Nephron (organoid): ENCODE measurements around the gene SIGLEC11.
A peak's percentile ranks its signal among the peaks of the same experiment; 100 is the strongest.
"Not testable (repeated sequence)": the region's sequence is repeated elsewhere in the genome, so short reads cannot be mapped to it uniquely, and the experiment has no call there.

ENCODE experiments used
- H3K27ac Mint-ChIP-seq, 3 experiments: 2 replicates each; pipeline ENCODE4 v1.8.0; 2020; ENCODE audit warnings: mixed read lengths in 3 of 3, mild to moderate bottlenecking in 2 of 3, moderate library complexity in 1 of 3
- H3K27me3 Mint-ChIP-seq: 2 replicates; pipeline ENCODE4 v1.8.0; 2021; ENCODE audit warnings: low read depth, mild to moderate bottlenecking, moderate library complexity, mixed read lengths
- H3K36me3 Mint-ChIP-seq: 2 replicates; pipeline ENCODE4 v1.8.0; 2020; ENCODE audit warnings: low read depth, mixed read lengths
- H3K4me1 Mint-ChIP-seq: 2 replicates; pipeline ENCODE4 v1.8.0; 2020; ENCODE audit warnings: mixed read lengths
- H3K4me3 Mint-ChIP-seq, 3 experiments: 2 replicates each; pipeline ENCODE4 v1.8.0; 2020; ENCODE audit warnings: mild to moderate bottlenecking in 3 of 3, mixed read lengths in 3 of 3, moderate library complexity in 2 of 3
- H3K9me3 Mint-ChIP-seq: 2 replicates; pipeline ENCODE4 v1.8.0; 2020; ENCODE audit warnings: mixed read lengths
- TF ChIP-seq, protein P1 (sequence below), 3 experiments: fragments of 200-600 bp; sonication (generic); IDR thresholded peaks; one replicate each; pipeline ENCODE4 v1.5.0; 2021; ENCODE audit warnings: antibody characterized with exemption in 3 of 3; ENCODE audit not compliant: unreplicated experiment in 3 of 3

SIGLEC11 gene

DNA sequence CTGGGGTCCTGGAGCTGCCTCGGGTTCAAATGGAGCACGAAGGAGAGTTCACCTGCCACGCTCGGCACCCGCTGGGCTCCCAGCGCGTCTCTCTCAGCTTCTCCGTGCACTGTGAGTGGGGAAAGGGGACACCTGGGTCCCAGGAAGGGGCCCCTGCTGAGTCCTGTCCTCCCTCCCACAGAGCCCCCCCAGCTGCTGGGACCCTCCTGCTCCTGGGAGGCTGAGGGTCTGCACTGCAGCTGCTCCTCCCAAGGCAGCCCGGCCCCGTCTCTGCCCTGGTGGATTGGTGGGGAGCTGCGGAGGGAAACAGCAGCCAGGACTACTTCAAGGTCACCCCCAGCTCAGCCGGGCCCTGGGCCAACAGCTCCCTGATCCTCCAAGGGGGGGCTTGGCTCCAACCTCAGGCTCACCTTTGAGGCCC is 11.0 kb upstream of the SIGLEC11 start:
- peaks cover 6% of the 10 kb centered on the region for H3K27me3 Mint-ChIP-seq
- H3K4me1 Mint-ChIP-seq, result peaks cover 3% of the 10 kb centered on the region
- H3K9me3 Mint-ChIP-seq, result no peaks in the 10 kb centered on the region
- no peak overlapping the region for H3K4me3 Mint-ChIP-seq
- TF ChIP-seq, protein P1, sequence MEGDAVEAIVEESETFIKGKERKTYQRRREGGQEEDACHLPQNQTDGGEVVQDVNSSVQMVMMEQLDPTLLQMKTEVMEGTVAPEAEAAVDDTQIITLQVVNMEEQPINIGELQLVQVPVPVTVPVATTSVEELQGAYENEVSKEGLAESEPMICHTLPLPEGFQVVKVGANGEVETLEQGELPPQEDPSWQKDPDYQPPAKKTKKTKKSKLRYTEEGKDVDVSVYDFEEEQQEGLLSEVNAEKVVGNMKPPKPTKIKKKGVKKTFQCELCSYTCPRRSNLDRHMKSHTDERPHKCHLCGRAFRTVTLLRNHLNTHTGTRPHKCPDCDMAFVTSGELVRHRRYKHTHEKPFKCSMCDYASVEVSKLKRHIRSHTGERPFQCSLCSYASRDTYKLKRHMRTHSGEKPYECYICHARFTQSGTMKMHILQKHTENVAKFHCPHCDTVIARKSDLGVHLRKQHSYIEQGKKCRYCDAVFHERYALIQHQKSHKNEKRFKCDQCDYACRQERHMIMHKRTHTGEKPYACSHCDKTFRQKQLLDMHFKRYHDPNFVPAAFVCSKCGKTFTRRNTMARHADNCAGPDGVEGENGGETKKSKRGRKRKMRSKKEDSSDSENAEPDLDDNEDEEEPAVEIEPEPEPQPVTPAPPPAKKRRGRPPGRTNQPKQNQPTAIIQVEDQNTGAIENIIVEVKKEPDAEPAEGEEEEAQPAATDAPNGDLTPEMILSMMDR (IDR thresholded peaks at IDR 0.05; ENCODE audit: unreplicated experiment in 3 of 3), result no peak
- H3K27ac Mint-ChIP-seq, result no peak overlapping the region
- peaks cover 4% of the 10 kb centered on the region for H3K36me3 Mint-ChIP-seq

- not testable (repeated sequence) for H3K4me1 Mint-ChIP-seq, H3K27me3 Mint-ChIP-seq, H3K27ac Mint-ChIP-seq, H3K9me3 Mint-ChIP-seq, H3K4me3 Mint-ChIP-seq, H3K36me3 Mint-ChIP-seq
Observed at GRCh38 chr19:49969355-49969754, 8.4 kb upstream of the SIGLEC11 start.

GRCh38 chr19:49968279-49968922 is 7.4 kb upstream of the SIGLEC11 start:
- no peaks in the 10 kb centered on the region for H3K4me1 Mint-ChIP-seq

DNA sequence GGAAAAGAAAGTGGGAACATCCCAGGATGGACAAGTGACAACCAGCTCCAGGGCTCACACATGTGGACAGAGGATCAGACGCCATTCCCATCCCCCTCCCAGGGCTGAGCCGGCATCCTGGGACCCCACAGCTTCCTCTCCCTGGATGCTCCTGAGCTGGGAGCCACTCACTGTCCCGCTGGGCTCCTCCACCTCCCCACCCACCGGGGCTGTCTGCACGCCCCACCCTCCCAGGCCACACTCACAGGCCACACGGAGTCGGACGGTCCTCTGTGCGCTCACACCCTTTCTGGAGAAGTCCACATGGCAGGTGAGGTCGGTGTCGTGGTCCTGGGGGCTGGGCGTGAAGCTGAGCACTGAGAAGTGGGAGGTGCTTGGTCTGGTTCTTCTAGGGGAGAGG is 1.1 kb downstream of the SIGLEC11 start:
- not testable (repeated sequence) for H3K27ac Mint-ChIP-seq, H3K36me3 Mint-ChIP-seq, H3K9me3 Mint-ChIP-seq, H3K4me3 Mint-ChIP-seq
- H3K4me1 Mint-ChIP-seq, result peaks cover 26% of the 10 kb centered on the region
- H3K27me3 Mint-ChIP-seq, result peaks cover 10% of the 10 kb centered on the region

More at GRCh38 chr19:49968279-49968922, 7.4 kb upstream of the SIGLEC11 start:
- TF ChIP-seq, protein P1 (IDR thresholded peaks at IDR 0.05; ENCODE audit: unreplicated experiment in 3 of 3), result no peak
- peaks cover 6% of the 10 kb centered on the region for H3K27me3 Mint-ChIP-seq
- no peaks in the 10 kb centered on the region for H3K9me3 Mint-ChIP-seq
- no peak overlapping the region for H3K4me3 Mint-ChIP-seq
- no peaks in the 10 kb centered on the region for H3K36me3 Mint-ChIP-seq
- H3K27ac Mint-ChIP-seq, result no peak overlapping the region

DNA sequence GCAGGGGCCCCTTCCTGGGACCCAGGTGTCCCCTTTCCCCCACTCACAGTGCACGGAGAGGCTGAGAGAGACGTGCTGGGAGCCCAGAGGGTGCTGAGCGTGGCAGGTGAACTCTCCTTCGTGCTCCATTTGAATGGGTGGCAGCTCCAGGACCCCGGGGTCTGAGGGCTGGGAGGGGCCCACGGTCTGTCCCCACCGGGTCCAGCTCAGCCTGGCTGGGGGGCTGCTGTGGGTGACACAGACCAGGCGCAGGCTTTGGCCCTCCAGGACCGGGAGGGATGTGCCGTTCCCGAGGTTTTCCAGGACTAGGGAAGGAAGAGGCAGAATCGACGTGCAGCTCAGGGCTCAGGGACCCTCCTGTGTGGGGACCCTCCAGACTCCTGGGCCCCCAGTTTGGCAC is 2.4 kb downstream of the SIGLEC11 start:
- peaks cover 10% of the 10 kb centered on the region for H3K27me3 Mint-ChIP-seq
- H3K27ac Mint-ChIP-seq, H3K9me3 Mint-ChIP-seq, H3K36me3 Mint-ChIP-seq, H3K4me3 Mint-ChIP-seq: not testable (repeated sequence)
- H3K4me1 Mint-ChIP-seq, result peaks cover 39% of the 10 kb centered on the region

GRCh38 chr19:49958144-49958543 is 2.8 kb downstream of the SIGLEC11 start:
- peak overlapping the region; percentile 68 to 81 (median 78) for H3K4me3 Mint-ChIP-seq
- H3K27ac Mint-ChIP-seq, result peak overlapping the region; percentile 56 to 82 (median 73)
- peaks cover 10% of the 10 kb centered on the region for H3K27me3 Mint-ChIP-seq
- H3K9me3 Mint-ChIP-seq, H3K36me3 Mint-ChIP-seq: not testable (repeated sequence)
- H3K4me1 Mint-ChIP-seq, result peaks cover 43% of the 10 kb centered on the region

DNA sequence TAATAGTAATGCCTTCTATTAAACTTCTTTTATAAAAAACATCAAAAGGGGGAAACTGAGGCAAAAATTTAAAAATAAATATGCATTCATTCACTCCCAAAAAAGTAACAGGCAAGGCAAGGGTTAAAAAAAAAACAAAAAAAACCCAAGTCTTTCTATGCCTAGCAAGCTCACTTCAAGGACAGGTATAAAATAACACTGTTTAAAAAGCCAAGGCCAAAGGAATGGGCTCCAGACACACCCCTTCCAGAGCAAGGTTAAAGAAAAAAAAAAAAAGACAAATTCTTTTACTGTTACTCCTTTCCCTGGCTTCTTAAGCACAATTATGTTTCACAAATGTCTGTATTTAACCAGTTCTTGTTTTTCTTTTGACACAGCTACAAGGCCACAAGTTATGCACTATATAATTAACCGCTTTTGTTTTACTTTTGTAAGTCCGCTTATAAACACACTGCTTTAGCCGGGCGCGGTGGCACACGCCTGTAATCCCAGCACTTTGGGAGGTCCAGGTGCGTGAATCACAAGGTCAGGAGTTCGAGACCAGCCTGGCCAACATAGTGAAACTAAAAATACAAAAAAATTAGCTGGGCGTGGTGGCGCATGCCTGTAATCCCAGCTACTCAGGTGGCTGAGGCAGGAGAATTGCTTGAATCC is 3.6 kb downstream of the SIGLEC11 start:
- TF ChIP-seq, protein P1 (IDR thresholded peaks at IDR 0.05; ENCODE audit: unreplicated experiment in 3 of 3), result no peak
- Mint-ChIP-seq H3K27me3 (peaks cover 10% of the 10 kb centered on the region), H3K36me3 (no peaks in the 10 kb centered on the region), H3K27ac (peak overlapping the region in 1 of 3 experiments; percentile 94), H3K4me1 (peaks cover 51% of the 10 kb centered on the region), H3K4me3 (peak overlapping the region in 2 of 3 experiments; percentile 27 to 81), H3K9me3 (no peaks in the 10 kb centered on the region)

DNA sequence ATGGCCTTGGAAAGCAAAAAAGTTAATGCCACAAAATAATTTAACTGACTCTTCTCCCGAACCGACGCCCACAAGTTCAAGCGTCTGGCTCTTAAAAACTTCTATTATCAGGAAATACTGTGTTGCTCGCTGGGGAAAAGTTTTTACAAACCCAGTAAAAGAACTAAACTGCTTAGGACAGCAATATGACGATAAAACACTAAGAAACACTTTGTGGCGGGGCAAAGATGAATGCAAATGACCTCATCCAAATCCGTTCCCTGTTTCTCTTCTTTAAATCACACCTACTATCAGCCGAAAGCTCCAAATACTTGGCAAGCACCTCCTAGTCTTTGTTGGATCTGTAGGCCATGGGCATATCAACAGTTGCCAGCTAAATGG is 4.9 kb downstream of the SIGLEC11 start:
- Mint-ChIP-seq H3K9me3 (no peaks in the 10 kb centered on the region), H3K27ac (peak overlapping the region; percentile 88 to 96 (median 94)), H3K4me3 (peak overlapping the region; percentile 25 to 73 (median 72)), H3K4me1 (peaks cover 60% of the 10 kb centered on the region), H3K27me3 (peaks cover 5% of the 10 kb centered on the region), H3K36me3 (no peaks in the 10 kb centered on the region)
- TF ChIP-seq, protein P1 (IDR thresholded peaks at IDR 0.05; ENCODE audit: unreplicated experiment in 3 of 3), result no peak
